ENCODE data around the gene SLC46A3.

The SLC46A3 gene, protein sequence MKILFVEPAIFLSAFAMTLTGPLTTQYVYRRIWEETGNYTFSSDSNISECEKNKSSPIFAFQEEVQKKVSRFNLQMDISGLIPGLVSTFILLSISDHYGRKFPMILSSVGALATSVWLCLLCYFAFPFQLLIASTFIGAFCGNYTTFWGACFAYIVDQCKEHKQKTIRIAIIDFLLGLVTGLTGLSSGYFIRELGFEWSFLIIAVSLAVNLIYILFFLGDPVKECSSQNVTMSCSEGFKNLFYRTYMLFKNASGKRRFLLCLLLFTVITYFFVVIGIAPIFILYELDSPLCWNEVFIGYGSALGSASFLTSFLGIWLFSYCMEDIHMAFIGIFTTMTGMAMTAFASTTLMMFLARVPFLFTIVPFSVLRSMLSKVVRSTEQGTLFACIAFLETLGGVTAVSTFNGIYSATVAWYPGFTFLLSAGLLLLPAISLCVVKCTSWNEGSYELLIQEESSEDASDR

DNA sequence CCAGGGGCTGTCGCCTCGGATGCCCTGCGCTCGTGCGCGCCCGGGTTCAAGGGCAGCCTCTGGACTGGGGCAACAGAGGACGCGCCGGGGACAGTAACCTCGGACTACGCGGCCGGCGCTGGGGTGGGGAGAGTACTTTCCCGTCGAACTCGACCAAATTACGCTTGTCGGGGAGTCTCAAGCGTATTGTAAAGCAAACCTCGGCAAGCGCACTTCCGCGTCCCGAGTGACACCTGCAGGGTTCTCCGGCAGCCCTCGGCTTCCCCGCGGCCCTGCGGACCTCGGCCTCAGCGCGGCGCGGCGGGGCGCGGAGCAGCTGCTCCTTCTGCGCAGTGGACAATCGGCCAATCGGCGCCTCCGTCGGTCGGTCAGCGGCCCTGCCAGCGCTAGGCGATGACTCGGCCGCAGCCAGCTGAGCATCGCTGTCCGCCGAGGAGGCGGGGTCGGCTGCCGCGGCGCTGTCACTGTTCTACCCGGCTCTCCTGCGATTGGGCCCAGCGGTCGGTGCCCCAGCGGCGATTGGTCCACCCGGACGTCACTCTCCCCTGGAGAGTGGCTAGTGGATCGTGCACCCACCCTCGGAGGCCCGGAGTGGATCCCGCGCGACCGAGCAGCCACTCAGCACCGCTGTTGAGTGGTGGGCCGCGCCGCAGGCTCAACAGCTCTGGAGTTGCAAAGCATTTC lies at the start of gene SLC46A3:
SLC46A3 (minus strand) TSS at position 428 of the 684 bp plus-strand sequence. CDS start 972 bp downstream, outside the sequence.
- peaks cover 32% of the 10 kb centered on the region for H3K4me1 ChIP-seq (ENCODE audit: insufficient read depth, low read length)
- H2AFZ ChIP-seq (ENCODE audit: low read depth, low read length), result peak within 1 kb of the TSS; percentile 90
- peak within 1 kb of the TSS; percentile 74 for H3K9ac ChIP-seq (ENCODE audit: low read depth, low read length)
- H3K4me3 ChIP-seq (ENCODE audit: low read depth in 1 of 2, low read length in 2 of 2), result peak within 1 kb of the TSS; percentile 71 to 87
- TF ChIP-seq, protein P1, sequence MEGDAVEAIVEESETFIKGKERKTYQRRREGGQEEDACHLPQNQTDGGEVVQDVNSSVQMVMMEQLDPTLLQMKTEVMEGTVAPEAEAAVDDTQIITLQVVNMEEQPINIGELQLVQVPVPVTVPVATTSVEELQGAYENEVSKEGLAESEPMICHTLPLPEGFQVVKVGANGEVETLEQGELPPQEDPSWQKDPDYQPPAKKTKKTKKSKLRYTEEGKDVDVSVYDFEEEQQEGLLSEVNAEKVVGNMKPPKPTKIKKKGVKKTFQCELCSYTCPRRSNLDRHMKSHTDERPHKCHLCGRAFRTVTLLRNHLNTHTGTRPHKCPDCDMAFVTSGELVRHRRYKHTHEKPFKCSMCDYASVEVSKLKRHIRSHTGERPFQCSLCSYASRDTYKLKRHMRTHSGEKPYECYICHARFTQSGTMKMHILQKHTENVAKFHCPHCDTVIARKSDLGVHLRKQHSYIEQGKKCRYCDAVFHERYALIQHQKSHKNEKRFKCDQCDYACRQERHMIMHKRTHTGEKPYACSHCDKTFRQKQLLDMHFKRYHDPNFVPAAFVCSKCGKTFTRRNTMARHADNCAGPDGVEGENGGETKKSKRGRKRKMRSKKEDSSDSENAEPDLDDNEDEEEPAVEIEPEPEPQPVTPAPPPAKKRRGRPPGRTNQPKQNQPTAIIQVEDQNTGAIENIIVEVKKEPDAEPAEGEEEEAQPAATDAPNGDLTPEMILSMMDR (IDR thresholded peaks at IDR 0.05; ENCODE audit: borderline replicate concordance, extremely low read depth, low read length, poor library complexity, severe bottlenecking), result peak; percentile 28
- no peak for TF ChIP-seq EZH2 (IDR thresholded peaks at IDR 0.05; ENCODE audit: borderline replicate concordance, low read depth, low read length, severe bottlenecking)
- ATAC-seq (ENCODE audit: insufficient read depth, low read depth), result peak; percentile 99
- H3K9me3 ChIP-seq (ENCODE audit: insufficient read depth, low read length, severe bottlenecking), result no peaks in the 10 kb centered on the region
- H3K36me3 ChIP-seq (ENCODE audit: insufficient read depth, low read length), result peaks cover 10% of the 10 kb centered on the region
- peak within 1 kb of the TSS; percentile 87 for H3K4me2 ChIP-seq (ENCODE audit: insufficient read depth, low read length)
- peak within 1 kb of the TSS; percentile 81 for H3K27ac ChIP-seq (ENCODE audit: low read length)
- H3K79me2 ChIP-seq (ENCODE audit: insufficient read depth, low read length), result peaks cover 6% of the 10 kb centered on the region
- H4K20me1 ChIP-seq (ENCODE audit: insufficient read depth, low read length), result no peaks in the 10 kb centered on the region
- H3K27me3 ChIP-seq (ENCODE audit: insufficient read depth, low read length, poor library complexity), result no peaks in the 10 kb centered on the region
- DNase-seq, result peak; percentile 99

DNA sequence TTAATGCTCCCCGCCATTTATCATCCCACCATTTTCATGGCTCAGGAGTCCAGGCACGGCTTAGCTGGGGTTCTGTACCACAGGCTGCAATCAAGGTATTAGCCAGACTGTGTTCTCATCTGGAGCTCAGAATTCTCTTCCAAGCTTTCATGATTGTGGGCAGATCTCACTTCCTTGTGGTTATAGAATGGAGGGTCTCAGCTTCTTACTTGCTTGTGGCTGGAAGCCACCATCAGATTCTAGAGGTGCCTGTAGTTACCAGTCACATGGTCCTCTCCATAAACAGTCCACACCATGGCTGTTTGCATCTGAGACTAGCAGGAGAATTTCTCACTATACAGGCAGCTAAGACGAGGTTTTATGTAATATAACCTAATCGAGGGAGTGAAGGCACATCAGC lies 45.1 kb upstream of the SLC46A3 start:
- TF ChIP-seq, protein P1 (IDR thresholded peaks at IDR 0.05; ENCODE audit: borderline replicate concordance, extremely low read depth, low read length, poor library complexity, severe bottlenecking), result no peak
- TF ChIP-seq EZH2 (IDR thresholded peaks at IDR 0.05; ENCODE audit: borderline replicate concordance, low read depth, low read length, severe bottlenecking), result no peak
- Histone ChIP-seq H3K36me3 (ENCODE audit: insufficient read depth, low read length) (no peaks in the 10 kb centered on the region), H3K4me1 (ENCODE audit: insufficient read depth, low read length) (peaks cover 18% of the 10 kb centered on the region), H4K20me1 (ENCODE audit: insufficient read depth, low read length) (no peaks in the 10 kb centered on the region), H3K79me2 (ENCODE audit: insufficient read depth, low read length) (no peaks in the 10 kb centered on the region), H3K4me2 (ENCODE audit: insufficient read depth, low read length) (no peak overlapping the region), H3K9ac (ENCODE audit: low read depth, low read length) (no peak overlapping the region), H3K4me3 (ENCODE audit: low read depth in 1 of 2, low read length in 2 of 2) (no peak overlapping the region), H2AFZ (ENCODE audit: low read depth, low read length) (peak overlapping the region; percentile 4; the same call in 1 of the 2 replicates), H3K9me3 (ENCODE audit: insufficient read depth, low read length, severe bottlenecking) (peaks cover 12% of the 10 kb centered on the region), H3K27me3 (ENCODE audit: insufficient read depth, low read length, poor library complexity) (no peaks in the 10 kb centered on the region), H3K27ac (ENCODE audit: low read length) (peak overlapping the region; percentile 42)
- DNase-seq (peak; percentile 46), ATAC-seq (ENCODE audit: insufficient read depth, low read depth) (peak; percentile 95)

DNA sequence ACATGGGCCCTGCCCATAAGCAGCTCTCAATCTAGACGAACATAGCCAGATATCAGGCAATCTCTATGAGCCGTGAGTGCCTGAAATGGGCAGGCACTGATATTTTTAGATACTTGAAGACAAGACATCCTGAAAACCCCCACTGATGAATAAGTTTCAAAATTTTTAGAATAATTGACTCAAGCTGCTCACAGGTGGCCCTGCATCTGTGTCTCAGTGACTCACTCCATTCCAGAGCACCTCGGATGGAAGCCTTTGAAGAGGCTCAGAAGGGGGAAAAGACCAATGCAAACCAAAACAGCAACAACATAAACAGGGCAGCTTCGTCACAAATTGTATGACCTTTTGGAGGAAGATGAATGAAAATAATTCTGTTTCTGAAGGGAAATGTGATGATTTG lies 42.8 kb upstream of the SLC46A3 start:
- H3K4me2 ChIP-seq (ENCODE audit: insufficient read depth, low read length), result no peak overlapping the region
- DNase-seq (no peak), ATAC-seq (ENCODE audit: insufficient read depth, low read depth) (no peak; the same call in 2 of the 3 replicates)
- H2AFZ ChIP-seq (ENCODE audit: low read depth, low read length), result no peak overlapping the region
- H3K9ac ChIP-seq (ENCODE audit: low read depth, low read length), result no peak overlapping the region
- H3K27ac ChIP-seq (ENCODE audit: low read length), result no peak overlapping the region
- H3K27me3 ChIP-seq (ENCODE audit: insufficient read depth, low read length, poor library complexity), result no peaks in the 10 kb centered on the region
- peaks cover 16% of the 10 kb centered on the region for H3K9me3 ChIP-seq (ENCODE audit: insufficient read depth, low read length, severe bottlenecking)
- H4K20me1 ChIP-seq (ENCODE audit: insufficient read depth, low read length), result no peaks in the 10 kb centered on the region
- TF ChIP-seq, protein P1 (IDR thresholded peaks at IDR 0.05; ENCODE audit: borderline replicate concordance, extremely low read depth, low read length, poor library complexity, severe bottlenecking), result no peak
- TF ChIP-seq EZH2 (IDR thresholded peaks at IDR 0.05; ENCODE audit: borderline replicate concordance, low read depth, low read length, severe bottlenecking), result no peak
- no peaks in the 10 kb centered on the region for H3K79me2 ChIP-seq (ENCODE audit: insufficient read depth, low read length)
- no peak overlapping the region for H3K4me3 ChIP-seq (ENCODE audit: low read depth in 1 of 2, low read length in 2 of 2)
- peaks cover 18% of the 10 kb centered on the region for H3K4me1 ChIP-seq (ENCODE audit: insufficient read depth, low read length)
- no peaks in the 10 kb centered on the region for H3K36me3 ChIP-seq (ENCODE audit: insufficient read depth, low read length)

All from DND-41 (cell line).